ENCODE results near the gene KPNA6.

Gene KPNA6

DNA sequence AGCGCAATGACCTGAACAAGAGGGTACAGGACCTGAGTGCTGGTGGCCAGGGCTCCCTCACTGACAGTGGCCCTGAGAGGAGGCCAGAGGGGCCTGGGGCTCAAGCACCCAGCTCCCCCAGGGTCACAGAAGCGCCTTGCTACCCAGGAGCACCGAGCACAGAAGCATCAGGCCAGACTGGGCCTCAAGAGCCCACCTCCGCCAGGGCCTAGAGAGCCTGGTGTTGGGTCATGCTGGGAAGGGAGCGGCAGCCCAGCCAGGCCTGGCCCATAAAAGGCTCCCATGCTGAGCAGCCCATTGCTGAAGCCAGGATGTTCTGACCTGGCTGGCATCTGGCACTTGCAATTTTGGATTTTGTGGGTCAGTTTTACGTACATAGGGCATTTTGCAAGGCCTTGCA lies 87.1 kb downstream of the KPNA6 start:
- H3K4me2 ChIP-seq (ENCODE audit: low read depth, low read length) = no peak overlapping the region
- H3F3A ChIP-seq (ENCODE audit: insufficient read depth, low read length) = peaks cover 19% of the 10 kb centered on the region
- peaks cover 8% of the 10 kb centered on the region; the same call in 1 of the 2 replicates for H3K79me2 ChIP-seq (ENCODE audit: low read length)
- no peak overlapping the region for H3K27ac ChIP-seq (ENCODE audit: low read length)
- H3K9me3 ChIP-seq (replicated peaks; ENCODE audit: insufficient read depth, low read length) = no peaks in the 10 kb centered on the region
- TF ChIP-seq EZH2phosphoT487 (IDR thresholded peaks at IDR 0.05; ENCODE audit: low read length) (no peak), EZH2 (optimal IDR thresholded peaks at IDR 0.05; ENCODE audit: low read depth, low read length) (no peak)
- TF ChIP-seq, protein P1, sequence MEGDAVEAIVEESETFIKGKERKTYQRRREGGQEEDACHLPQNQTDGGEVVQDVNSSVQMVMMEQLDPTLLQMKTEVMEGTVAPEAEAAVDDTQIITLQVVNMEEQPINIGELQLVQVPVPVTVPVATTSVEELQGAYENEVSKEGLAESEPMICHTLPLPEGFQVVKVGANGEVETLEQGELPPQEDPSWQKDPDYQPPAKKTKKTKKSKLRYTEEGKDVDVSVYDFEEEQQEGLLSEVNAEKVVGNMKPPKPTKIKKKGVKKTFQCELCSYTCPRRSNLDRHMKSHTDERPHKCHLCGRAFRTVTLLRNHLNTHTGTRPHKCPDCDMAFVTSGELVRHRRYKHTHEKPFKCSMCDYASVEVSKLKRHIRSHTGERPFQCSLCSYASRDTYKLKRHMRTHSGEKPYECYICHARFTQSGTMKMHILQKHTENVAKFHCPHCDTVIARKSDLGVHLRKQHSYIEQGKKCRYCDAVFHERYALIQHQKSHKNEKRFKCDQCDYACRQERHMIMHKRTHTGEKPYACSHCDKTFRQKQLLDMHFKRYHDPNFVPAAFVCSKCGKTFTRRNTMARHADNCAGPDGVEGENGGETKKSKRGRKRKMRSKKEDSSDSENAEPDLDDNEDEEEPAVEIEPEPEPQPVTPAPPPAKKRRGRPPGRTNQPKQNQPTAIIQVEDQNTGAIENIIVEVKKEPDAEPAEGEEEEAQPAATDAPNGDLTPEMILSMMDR (IDR thresholded peaks at IDR 0.05; ENCODE audit: low read length) = no peak
- no peak overlapping the region for H2AFZ ChIP-seq (ENCODE audit: low read length)
- no peak overlapping the region for H3K4me3 ChIP-seq (ENCODE audit: low read length)
- H3K27me3 ChIP-seq (replicated peaks; ENCODE audit: insufficient read depth, low read length) = 0 out of 2 replicates have a peak, but pooled peaks cover under 1% of the 10 kb centered on the region
- H3K9me2 ChIP-seq (replicated peaks; ENCODE audit: insufficient read depth, low read length) = no peaks in the 10 kb centered on the region
- H4K20me1 ChIP-seq (ENCODE audit: insufficient read depth, low read length) = peaks cover 21% of the 10 kb centered on the region
- no peak overlapping the region for H3K9ac ChIP-seq (ENCODE audit: low read length)
- peaks cover 22% of the 10 kb centered on the region for H3K36me3 ChIP-seq (replicated peaks; ENCODE audit: insufficient read depth, low read length)
- H3K4me1 ChIP-seq (ENCODE audit: low read length) = peaks cover 34% of the 10 kb centered on the region
- DNase-seq = no peak

- Histone ChIP-seq H3K27ac (ENCODE audit: low read length) (no peak overlapping the region), H3K4me3 (ENCODE audit: low read length) (no peak overlapping the region), H3K36me3 (replicated peaks; ENCODE audit: insufficient read depth, low read length) (peaks cover 22% of the 10 kb centered on the region), H3K27me3 (replicated peaks; ENCODE audit: insufficient read depth, low read length) (0 out of 2 replicates have a peak, but pooled peaks cover 3% of the 10 kb centered on the region), H2AFZ (ENCODE audit: low read length) (no peak overlapping the region), H4K20me1 (ENCODE audit: insufficient read depth, low read length) (peaks cover 22% of the 10 kb centered on the region), H3K4me1 (ENCODE audit: low read length) (peaks cover 39% of the 10 kb centered on the region), H3K79me2 (ENCODE audit: low read length) (peaks cover 8% of the 10 kb centered on the region; the same call in 1 of the 2 replicates), H3F3A (ENCODE audit: insufficient read depth, low read length) (peaks cover 25% of the 10 kb centered on the region), H3K9me2 (replicated peaks; ENCODE audit: insufficient read depth, low read length) (no peaks in the 10 kb centered on the region), H3K9ac (ENCODE audit: low read length) (no peak overlapping the region), H3K4me2 (ENCODE audit: low read depth, low read length) (no peak overlapping the region), H3K9me3 (replicated peaks; ENCODE audit: insufficient read depth, low read length) (no peaks in the 10 kb centered on the region)
- no peak for DNase-seq
- TF ChIP-seq EZH2 (optimal IDR thresholded peaks at IDR 0.05; ENCODE audit: low read depth, low read length) (no peak), EZH2phosphoT487 (IDR thresholded peaks at IDR 0.05; ENCODE audit: low read length) (no peak)
- TF ChIP-seq, protein P1 (IDR thresholded peaks at IDR 0.05; ENCODE audit: low read length) = no peak
These were observed 87.7 kb downstream of the KPNA6 start for GRCh38 chr1:32195531-32195930.

- TF ChIP-seq EZH2phosphoT487 (IDR thresholded peaks at IDR 0.05; ENCODE audit: low read length) (no peak), EZH2 (optimal IDR thresholded peaks at IDR 0.05; ENCODE audit: low read depth, low read length) (no peak)
- TF ChIP-seq, protein P1 (IDR thresholded peaks at IDR 0.05; ENCODE audit: low read length) = no peak
- peaks cover 7% of the 10 kb centered on the region; the same call in 1 of the 2 replicates for H3K79me2 ChIP-seq (ENCODE audit: low read length)
- H3K27ac ChIP-seq (ENCODE audit: low read length) = no peak overlapping the region
- peak; percentile 72 for DNase-seq
- H3K36me3 ChIP-seq (replicated peaks; ENCODE audit: insufficient read depth, low read length) = peaks cover 20% of the 10 kb centered on the region
- no peaks in the 10 kb centered on the region for H3K9me2 ChIP-seq (replicated peaks; ENCODE audit: insufficient read depth, low read length)
- no peak overlapping the region for H2AFZ ChIP-seq (ENCODE audit: low read length)
- no peak overlapping the region for H3K9ac ChIP-seq (ENCODE audit: low read length)
- peaks cover 45% of the 10 kb centered on the region for H3K4me1 ChIP-seq (ENCODE audit: low read length)
- H4K20me1 ChIP-seq (ENCODE audit: insufficient read depth, low read length) = peaks cover 22% of the 10 kb centered on the region
- no peaks in the 10 kb centered on the region for H3K9me3 ChIP-seq (replicated peaks; ENCODE audit: insufficient read depth, low read length)
- 0 out of 2 replicates have a peak overlapping the region, but pooled peaks have one; percentile 8 for H3K4me2 ChIP-seq (ENCODE audit: low read depth, low read length)
- H3K4me3 ChIP-seq (ENCODE audit: low read length) = no peak overlapping the region
- 0 out of 2 replicates have a peak, but pooled peaks cover 3% of the 10 kb centered on the region for H3K27me3 ChIP-seq (replicated peaks; ENCODE audit: insufficient read depth, low read length)
- H3F3A ChIP-seq (ENCODE audit: insufficient read depth, low read length) = peaks cover 25% of the 10 kb centered on the region
These were observed 88.3 kb downstream of the KPNA6 start for GRCh38 chr1:32195972-32196823.
